Spinal cord (tissue), 10 donors: ENCODE measurements around the gene CASTOR2. TPM values are rescaled to one million over a fixed set of nuclear protein-coding genes. Genes with fewer than 3 reads are reported as not detected.
A peak's percentile ranks its signal among the peaks of the same experiment; 100 is the strongest.
"Not testable (repeated sequence)": the region's sequence is repeated elsewhere in the genome, so short reads cannot be mapped to it uniquely, and the experiment has no call there.

Experiments
- DNase-seq, 6 donors: peaks; one replicate each; pipeline versions ENCODE4 v3.0.0 to v3.0.0-alpha.2; 2013 to 2015; ENCODE audit warnings: low spot score in 6 of 6, low read depth in 4 of 6
- H3K27ac ChIP-seq: one replicate; pipeline ENCODE4 v1.5.1; 2013; ENCODE audit warnings: low read depth, low read length, control low read depth
- H3K27me3 ChIP-seq: one replicate; pipeline ENCODE4 v1.6.1; 2013; ENCODE audit warnings: low read length; ENCODE audit not compliant: control insufficient read depth, insufficient read depth
- H3K36me3 ChIP-seq: one replicate; pipeline ENCODE4 v1.6.1; 2013; ENCODE audit warnings: low read length; ENCODE audit not compliant: control insufficient read depth, insufficient read depth
- H3K4me1 ChIP-seq: one replicate; pipeline ENCODE4 v1.6.1; 2013; ENCODE audit warnings: low read length; ENCODE audit not compliant: control insufficient read depth, insufficient read depth
- H3K4me3 ChIP-seq: one replicate; pipeline ENCODE4 v1.5.1; 2013; ENCODE audit warnings: low read depth, low read length, control low read depth
- H3K9me3 ChIP-seq: one replicate; pipeline ENCODE4 v1.6.1; 2013; ENCODE audit warnings: low read length; ENCODE audit not compliant: control insufficient read depth, insufficient read depth
- WGBS: methylation state at CpG from one replicate; pipeline ENCODE4 v1.1.5; 2013; ENCODE audit warnings: missing lambda C conversion rate; ENCODE audit not compliant: insufficient coverage; 5-methylcytosine and 5-hydroxymethylcytosine counted together
- polyA plus RNA-seq, 2 donors: library from polyadenylated mRNA; unstranded; fragments of 120-200 nt; gene quantifications; one replicate each; pipeline ENCODE4 v1.2.1, GENCODE V29; 2013; ENCODE audit not compliant: insufficient read length in 2 of 2
- total RNA-seq, 2 donors: library from RNA; depleted of rRNA in 1 of 2; stranded (reverse); fragments of 120-200 nt in 1 of 2; fragments of >200 nt in 1 of 2; gene quantifications; one replicate each; pipeline versions ENCODE4 v1.2.3 to v1.2.4, GENCODE V29; 2013 to 2014
- donor health status: healthy.

Gene CASTOR2
- total and polyA plus RNA-seq, 4 donors, result 19.9 to 27.0 (median 22.3) TPM

DNA sequence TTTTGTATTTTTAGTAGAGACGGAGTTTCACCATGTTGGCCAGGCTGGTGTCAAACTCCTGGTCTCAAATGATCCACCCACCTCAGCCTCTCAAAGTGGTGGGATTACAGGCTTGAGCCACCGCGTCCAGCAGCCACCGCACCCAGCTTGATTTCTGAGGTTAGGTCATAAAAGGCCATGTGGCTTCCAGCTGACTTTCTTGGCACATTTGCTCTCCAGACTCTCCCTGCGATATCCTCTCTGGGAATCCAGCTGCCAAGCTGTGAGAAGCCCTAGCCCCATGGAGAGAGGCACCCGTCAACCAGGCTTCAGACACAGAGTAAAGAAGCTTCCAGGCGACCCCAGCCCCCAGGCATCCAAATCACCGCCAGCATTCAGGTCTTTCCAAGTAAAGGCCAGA lies 10.7 kb upstream of the CASTOR2 start:
- DNase-seq, H3K27ac ChIP-seq, H3K9me3 ChIP-seq, H3K4me1 ChIP-seq, H3K4me3 ChIP-seq, H3K27me3 ChIP-seq, H3K36me3 ChIP-seq: not testable (repeated sequence)
- WGBS, result no CpG with 5 or more reads among the region's 8 CpGs

DNA sequence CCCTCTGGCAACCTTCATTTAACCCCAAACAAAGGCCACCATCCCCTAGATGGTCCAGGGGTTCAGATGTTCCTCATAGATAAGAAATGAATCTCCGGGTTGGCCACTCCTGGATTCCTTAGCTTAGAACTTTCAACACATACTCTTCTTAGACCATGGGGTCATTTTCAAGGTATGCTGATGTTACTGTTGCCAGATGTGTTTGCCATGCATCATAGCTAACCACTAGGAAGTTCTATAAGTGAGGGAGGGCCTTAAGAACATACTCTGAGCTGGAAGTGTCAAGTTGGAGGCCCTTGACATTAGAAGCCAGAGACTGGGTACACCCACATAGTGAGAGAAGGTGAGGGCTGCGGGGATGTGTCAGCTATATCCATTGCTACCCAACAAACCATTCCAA lies 6.2 kb upstream of the CASTOR2 start:
- no CpG with 5 or more reads among the region's 2 CpGs for WGBS
- not testable (repeated sequence) for DNase-seq, H3K27ac ChIP-seq, H3K4me1 ChIP-seq, H3K36me3 ChIP-seq, H3K27me3 ChIP-seq, H3K4me3 ChIP-seq, H3K9me3 ChIP-seq

DNA sequence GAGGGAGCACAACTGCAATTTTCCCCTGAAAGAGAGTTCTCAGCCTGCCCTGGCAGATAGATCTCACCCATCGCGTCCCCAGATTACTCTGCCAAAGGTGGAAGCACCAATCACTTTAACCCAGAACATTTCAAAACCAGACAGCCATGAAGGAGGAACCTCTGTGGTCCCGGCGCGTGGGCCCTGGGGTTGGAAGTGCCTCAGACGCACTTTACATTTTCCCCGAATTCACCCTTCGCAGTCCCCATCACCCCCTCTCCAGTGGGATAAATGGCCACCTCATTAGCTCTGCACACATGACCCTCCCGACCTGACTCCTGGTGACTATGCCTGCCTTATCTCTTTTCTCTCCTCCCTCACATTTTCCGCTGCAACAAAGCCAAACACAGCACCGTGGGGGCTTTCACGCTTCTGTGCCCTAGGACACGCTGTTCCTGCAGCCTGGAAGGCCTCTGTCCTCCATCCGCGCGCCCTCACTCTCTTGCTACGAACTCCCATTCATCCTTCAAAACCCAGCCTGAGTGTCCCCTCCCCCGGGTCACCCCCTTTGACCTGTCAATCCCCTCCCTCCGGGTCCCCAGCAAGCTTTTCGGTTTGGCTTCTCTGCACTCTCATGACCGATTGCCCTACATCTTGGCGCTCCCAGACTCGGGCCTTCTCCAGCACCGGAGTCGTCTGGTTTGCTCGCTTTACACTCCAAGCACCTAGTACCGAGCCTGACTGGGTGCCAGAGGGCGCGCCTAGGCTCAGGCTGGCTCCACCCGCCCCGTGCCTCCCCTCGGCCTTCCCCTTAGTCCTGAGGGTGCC lies 598 bp upstream of the CASTOR2 start:
- H3K36me3 ChIP-seq, H3K27me3 ChIP-seq, H3K9me3 ChIP-seq, H3K4me1 ChIP-seq, DNase-seq, H3K27ac ChIP-seq: not testable (repeated sequence)
- peak overlapping the region; percentile 16 for H3K4me3 ChIP-seq
- 16% methylated on average over 3 of the region's 32 CpGs for WGBS

DNA sequence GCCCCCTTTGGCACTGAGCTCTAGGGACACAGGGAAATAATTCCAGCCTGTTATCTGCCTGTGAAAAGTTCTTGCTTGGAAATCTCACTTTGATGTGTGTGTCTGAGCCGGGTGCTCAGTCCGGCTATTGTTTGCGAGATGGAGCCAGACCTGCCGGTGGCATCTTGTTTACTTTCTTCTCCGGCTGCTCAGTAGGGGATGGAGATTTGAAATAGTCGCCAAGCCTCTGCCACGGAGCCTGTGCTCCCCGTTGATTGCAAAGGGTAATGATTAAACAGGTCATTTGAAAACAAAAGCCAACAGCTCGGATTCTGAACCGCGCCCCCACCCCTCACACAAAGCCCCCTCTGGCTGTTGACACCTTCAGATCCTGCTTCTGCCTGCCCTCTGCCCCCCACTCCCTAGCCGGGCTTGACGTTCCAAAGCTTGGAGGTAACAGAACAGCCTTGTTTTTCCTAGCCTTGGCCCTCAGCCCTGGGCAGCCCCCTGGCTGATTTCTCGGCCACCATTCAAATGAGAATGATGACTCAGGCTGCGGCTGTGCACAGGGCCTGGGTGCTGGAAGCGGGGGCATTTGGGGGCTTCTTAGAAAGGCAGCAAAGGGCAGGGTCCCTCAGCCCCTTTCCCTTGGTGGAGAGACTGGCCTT lies 1.8 kb downstream of the CASTOR2 start:
- not testable (repeated sequence) for H3K27ac ChIP-seq, H3K4me3 ChIP-seq, DNase-seq, H3K36me3 ChIP-seq, H3K27me3 ChIP-seq, H3K4me1 ChIP-seq, H3K9me3 ChIP-seq
- WGBS, result no CpG with 5 or more reads among the region's 16 CpGs

DNA sequence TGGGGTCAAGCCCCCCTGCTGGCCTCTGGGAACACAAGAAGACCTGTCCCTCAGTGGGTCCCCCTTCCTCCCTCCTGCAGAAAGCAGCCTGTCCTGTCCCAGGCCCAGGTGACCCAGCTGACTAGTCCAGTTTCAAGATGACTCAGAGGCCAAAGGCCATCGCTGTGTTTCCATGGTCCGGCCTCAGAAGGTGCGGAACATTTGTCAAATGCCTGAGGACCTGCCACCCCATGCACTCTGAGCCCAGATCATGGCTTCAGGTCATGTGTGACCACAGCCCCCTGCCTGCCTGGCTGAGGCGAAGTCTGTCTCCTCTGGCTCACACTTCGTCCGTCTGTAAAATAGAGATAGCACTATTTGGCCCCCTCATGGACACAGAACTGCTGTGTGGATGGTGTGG lies 2.4 kb downstream of the CASTOR2 start:
- WGBS, result no CpG with 5 or more reads among the region's 6 CpGs
- not testable (repeated sequence) for H3K36me3 ChIP-seq

DNA sequence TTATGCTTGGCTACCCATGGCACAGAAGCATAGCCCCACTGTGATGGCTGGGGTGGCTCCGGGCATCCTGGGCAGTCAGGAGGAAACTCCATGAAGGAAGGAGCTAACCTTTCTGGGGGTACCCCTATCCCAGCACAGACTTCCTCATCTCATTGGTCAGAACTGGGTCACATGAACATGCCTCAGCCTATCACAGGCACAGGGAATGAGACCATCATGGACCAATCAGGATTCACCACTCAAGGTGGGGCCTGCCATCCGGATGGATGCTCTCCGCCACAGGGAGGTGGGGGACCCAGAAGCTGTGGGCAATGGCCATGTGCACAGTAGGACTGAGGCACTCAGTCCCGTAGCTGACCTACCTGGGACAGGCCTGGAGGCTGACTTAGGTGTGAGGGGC lies 6.9 kb downstream of the CASTOR2 start:
- not testable (repeated sequence) for H3K4me1 ChIP-seq, H3K27me3 ChIP-seq, H3K9me3 ChIP-seq, H3K36me3 ChIP-seq, DNase-seq, H3K4me3 ChIP-seq, H3K27ac ChIP-seq
- no CpG with 5 or more reads among the region's 4 CpGs for WGBS

More for the DNA sequence above, 2.4 kb downstream of the CASTOR2 start:
- not testable (repeated sequence) for H3K9me3 ChIP-seq, DNase-seq, H3K4me3 ChIP-seq, H3K4me1 ChIP-seq, H3K27ac ChIP-seq, H3K27me3 ChIP-seq

DNA sequence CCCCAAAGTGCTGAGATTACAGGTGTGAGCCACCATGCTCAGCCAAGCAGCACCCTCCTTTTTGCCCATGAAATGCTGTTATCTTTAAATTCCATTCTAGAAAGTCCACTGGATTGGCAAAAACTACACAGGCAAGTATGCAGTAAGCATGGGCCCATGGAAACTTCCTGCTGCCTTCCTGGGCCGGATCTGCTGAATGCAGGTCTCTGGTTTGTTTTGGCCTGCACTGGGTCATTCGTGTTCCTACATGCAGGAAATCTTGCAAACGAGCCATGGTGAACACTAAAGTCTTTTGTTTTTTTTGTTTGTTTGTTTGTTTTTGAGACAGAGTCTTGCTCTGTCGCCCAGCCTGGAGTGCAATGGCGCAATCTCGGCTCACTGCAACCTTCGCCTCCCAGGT lies 7.9 kb downstream of the CASTOR2 start:
- no CpG with 5 or more reads among the region's 7 CpGs for WGBS
- H3K27ac ChIP-seq, H3K4me1 ChIP-seq, H3K9me3 ChIP-seq, H3K36me3 ChIP-seq, DNase-seq, H3K4me3 ChIP-seq, H3K27me3 ChIP-seq: not testable (repeated sequence)

DNA sequence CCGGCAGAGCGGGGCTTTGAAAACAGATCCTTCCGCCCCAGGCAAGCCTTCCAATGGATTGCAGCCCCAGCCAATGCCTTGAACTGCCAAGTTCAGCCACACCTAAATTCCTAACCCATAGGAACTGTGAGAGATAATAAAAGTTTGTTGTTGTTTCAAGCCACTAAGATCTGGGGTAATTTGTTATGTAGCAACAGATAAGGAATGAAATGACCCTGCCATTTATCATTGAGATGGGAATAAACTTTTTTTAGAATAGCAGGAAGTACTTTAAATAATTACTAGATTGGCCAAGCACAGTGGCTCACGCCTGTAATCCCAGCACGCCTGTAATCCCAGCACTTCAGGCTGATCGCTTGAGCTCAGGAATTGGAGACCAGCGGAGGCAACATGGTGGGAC lies 11.5 kb downstream of the CASTOR2 start:
- H3K9me3 ChIP-seq, H3K27me3 ChIP-seq, DNase-seq, H3K36me3 ChIP-seq, H3K4me3 ChIP-seq, H3K4me1 ChIP-seq, H3K27ac ChIP-seq: not testable (repeated sequence)
- no CpG with 5 or more reads among the region's 7 CpGs for WGBS

DNA sequence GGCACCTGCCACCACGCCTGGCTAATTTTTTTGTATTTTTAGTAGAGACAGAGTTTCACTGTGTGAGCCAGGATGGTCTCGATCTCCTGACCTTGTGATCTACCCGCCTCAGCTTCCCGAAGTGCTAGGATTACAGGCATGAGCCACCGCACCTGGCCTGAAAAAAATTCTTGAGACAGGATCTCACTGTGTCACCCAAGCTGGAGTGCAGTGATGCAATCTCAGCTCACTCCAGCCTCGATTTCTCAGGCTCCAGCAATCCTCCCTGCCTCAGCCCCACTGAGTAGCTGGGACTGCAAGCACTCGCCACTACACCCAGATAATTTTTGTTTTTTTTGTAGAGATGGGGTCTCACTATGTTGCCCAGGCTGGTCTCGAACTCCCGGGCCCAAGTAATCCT lies 13.0 kb downstream of the CASTOR2 start:
- H3K36me3 ChIP-seq, H3K27ac ChIP-seq, H3K4me1 ChIP-seq, H3K4me3 ChIP-seq, H3K27me3 ChIP-seq, DNase-seq, H3K9me3 ChIP-seq: not testable (repeated sequence)
- no CpG with 5 or more reads among the region's 9 CpGs for WGBS

DNA sequence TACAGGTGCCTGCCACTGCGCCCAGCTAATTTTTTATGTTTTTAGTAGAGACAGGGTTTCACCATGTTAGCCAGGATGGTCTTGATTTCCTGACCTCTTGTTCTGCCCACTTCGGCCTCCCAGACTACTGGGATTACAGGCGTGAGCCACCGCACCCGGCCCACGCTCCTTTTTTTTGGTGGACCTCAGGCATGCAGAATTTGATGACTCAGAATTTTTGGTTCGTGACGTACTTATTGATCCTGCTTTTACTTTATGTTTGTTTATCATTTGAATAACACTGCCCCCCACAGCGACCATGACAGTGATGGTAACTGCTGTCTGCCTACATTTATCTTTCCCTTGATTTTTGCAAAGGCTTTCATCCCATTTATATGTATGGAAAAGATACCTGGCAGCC lies 23.9 kb downstream of the CASTOR2 start:
- 100% methylated on average over 4 of the region's 9 CpGs for WGBS
- H3K4me1 ChIP-seq, H3K9me3 ChIP-seq, H3K27ac ChIP-seq, DNase-seq, H3K4me3 ChIP-seq, H3K27me3 ChIP-seq, H3K36me3 ChIP-seq: not testable (repeated sequence)
